Measurements from ENCODE around the gene TRHDE.

Gene TRHDE

DNA sequence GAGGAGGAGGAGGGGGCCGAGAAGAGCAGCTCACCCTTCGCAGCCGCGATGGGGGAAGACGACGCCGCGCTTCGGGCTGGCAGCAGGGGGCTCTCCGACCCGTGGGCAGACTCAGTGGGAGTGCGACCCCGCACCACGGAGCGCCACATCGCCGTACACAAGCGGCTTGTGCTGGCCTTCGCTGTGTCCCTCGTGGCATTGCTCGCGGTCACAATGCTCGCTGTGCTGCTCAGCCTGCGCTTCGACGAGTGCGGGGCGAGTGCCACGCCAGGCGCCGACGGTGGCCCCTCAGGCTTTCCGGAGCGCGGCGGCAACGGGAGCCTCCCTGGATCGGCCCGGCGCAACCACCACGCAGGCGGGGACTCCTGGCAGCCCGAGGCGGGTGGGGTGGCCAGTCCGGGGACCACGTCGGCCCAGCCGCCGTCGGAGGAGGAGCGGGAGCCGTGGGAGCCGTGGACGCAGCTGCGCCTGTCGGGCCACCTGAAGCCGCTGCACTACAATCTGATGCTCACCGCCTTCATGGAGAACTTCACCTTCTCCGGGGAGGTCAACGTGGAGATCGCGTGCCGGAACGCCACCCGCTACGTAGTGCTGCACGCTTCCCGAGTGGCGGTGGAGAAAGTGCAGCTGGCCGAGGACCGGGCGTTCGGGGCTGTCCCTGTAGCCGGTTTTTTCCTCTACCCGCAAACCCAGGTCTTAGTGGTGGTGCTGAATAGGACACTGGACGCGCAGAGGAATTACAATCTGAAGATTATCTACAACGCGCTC is 745 bp downstream of the TRHDE start:
- DNase-seq (ENCODE audit: low read depth), result peak; percentile 4
- TF ChIP-seq, protein P1, sequence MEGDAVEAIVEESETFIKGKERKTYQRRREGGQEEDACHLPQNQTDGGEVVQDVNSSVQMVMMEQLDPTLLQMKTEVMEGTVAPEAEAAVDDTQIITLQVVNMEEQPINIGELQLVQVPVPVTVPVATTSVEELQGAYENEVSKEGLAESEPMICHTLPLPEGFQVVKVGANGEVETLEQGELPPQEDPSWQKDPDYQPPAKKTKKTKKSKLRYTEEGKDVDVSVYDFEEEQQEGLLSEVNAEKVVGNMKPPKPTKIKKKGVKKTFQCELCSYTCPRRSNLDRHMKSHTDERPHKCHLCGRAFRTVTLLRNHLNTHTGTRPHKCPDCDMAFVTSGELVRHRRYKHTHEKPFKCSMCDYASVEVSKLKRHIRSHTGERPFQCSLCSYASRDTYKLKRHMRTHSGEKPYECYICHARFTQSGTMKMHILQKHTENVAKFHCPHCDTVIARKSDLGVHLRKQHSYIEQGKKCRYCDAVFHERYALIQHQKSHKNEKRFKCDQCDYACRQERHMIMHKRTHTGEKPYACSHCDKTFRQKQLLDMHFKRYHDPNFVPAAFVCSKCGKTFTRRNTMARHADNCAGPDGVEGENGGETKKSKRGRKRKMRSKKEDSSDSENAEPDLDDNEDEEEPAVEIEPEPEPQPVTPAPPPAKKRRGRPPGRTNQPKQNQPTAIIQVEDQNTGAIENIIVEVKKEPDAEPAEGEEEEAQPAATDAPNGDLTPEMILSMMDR (IDR thresholded peaks at IDR 0.05; ENCODE audit: low read length, missing control alignments), result no peak
- H3K4me3 ChIP-seq (replicated peaks; ENCODE audit: low read depth, low read length), result peak overlapping the region; percentile 24

DNA sequence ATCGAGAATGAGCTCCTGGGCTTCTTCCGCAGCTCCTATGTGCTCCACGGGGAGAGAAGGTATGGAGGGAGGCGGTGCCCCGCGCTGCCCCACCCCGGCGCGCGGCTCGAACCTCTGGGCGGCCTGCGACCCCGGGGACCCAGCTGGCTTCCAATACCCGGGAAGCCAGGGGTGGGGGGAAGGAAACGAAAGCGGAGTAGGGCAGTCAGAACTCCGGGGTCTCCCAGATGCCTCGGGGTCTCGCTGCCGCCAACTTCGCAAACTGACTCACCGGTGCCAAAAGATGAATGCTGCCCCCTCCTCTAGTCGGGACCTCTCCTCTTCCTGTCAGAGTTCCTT is 1.3 kb downstream of the TRHDE start:
- peak overlapping the region; percentile 17 for H3K4me3 ChIP-seq (replicated peaks; ENCODE audit: low read depth, low read length)
- TF ChIP-seq, protein P1 (IDR thresholded peaks at IDR 0.05; ENCODE audit: low read length, missing control alignments), result no peak
- no peak for DNase-seq (ENCODE audit: low read depth)

DNA sequence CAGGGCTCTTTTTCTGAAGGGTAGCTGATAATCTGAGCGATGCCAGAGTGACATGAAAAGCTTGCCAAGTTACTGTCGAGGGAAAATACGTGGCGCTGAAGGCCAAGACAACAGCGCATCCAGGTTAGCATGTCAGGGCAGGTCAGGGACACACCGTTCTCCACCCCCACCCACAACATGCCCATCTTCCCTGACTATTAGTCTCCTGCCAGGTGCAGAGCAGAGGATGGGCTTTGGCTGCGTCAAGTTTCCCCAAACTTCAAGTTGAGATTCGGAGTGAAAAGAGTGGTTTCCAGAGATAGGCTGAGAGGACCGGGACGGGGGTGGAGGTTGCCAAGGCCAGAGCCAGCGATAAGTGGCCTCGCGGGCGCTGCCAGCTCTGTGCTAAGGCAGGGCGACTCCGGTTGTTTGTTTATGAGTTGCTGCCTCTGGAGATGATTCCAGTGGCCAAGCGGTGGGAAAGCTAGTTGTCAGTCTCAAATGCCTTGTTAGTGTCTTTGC is 1.7 kb downstream of the TRHDE start:
- no peak for DNase-seq (ENCODE audit: low read depth)
- TF ChIP-seq, protein P1 (IDR thresholded peaks at IDR 0.05; ENCODE audit: low read length, missing control alignments), result no peak
- no peak overlapping the region for H3K4me3 ChIP-seq (replicated peaks; ENCODE audit: low read depth, low read length)

DNA sequence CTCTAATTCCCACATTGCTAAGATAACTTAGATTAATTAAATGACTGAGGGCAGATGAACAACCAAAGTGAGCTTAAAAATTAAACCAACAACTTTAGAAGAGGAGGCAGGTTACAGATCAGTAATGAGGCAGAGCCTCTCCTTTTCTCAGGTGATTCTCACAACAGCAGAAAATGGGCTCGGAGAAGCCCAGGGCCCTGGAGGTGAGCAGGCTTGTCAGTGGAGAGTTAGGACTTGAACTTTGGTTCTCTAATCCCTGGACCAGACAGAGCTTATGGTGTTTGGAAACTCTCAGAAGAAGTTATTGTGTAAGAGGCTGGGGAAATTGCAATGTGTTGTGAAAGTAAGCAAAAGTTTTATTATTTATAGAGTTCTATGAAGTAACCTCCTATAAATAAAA is 2.8 kb downstream of the TRHDE start:
- peak; percentile 40 for DNase-seq (ENCODE audit: low read depth)
- H3K4me3 ChIP-seq (replicated peaks; ENCODE audit: low read depth, low read length), result no peak overlapping the region
- TF ChIP-seq, protein P1 (IDR thresholded peaks at IDR 0.05; ENCODE audit: low read length, missing control alignments), result no peak

DNA sequence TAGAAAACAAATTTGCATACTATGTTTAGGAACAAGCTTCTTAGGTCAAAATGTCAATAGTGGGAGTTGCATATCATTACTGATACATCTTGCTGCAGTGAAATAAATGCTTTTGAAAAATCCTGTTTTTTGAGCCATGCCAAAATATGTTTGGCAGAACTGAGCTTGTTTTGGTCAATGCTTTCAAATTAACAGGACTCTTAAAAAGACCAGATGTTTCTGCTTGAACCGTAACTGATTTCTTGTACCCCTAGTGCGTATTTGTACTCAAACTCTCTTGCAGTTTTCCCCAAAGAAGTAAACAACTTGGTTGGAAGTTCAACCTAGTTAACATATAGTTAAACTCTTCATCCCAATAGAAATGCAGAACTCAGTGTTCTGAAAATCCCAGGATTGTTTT is 3.4 kb downstream of the TRHDE start:
- TF ChIP-seq, protein P1 (IDR thresholded peaks at IDR 0.05; ENCODE audit: low read length, missing control alignments), result no peak
- no peak for DNase-seq (ENCODE audit: low read depth)
- H3K4me3 ChIP-seq (replicated peaks; ENCODE audit: low read depth, low read length), result no peak overlapping the region

DNA sequence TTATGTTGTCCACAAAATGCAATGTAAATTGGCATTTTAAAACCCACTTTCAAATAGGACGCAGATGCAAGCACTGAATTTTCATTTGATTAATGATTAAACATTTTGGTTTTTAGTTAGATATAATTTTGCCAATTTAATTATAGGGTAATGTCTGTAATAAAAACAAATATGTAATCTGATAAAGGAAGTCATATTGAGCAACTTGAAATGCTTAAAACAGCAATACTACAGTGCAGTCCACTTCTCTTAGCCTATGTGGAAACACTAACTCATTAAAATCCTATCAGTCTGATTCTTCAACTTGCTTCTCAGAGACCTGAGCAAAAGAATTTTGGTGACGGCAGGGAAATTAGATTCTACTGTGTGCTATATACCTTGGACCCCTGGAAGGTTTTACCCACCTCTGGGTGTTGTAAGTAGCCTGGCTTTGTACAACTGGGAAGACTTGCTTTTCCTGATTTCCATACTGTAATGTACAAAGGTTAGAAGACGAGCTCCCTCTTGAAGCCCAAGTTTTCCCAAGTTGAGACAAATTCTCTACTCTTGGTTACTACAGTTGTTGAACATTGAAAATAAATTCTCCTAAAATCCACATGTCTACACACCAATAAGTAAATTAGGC is 4.1 kb downstream of the TRHDE start:
- H3K4me3 ChIP-seq (replicated peaks; ENCODE audit: low read depth, low read length), result no peak overlapping the region
- DNase-seq (ENCODE audit: low read depth), result no peak
- TF ChIP-seq, protein P1 (IDR thresholded peaks at IDR 0.05; ENCODE audit: low read length, missing control alignments), result no peak

All from fibroblast of pulmonary artery (primary cell).